ENCODE data around the gene SVIL.
A peak's percentile ranks its signal among the peaks of the same experiment; 100 is the strongest.
"Not testable (repeated sequence)": the region's sequence is repeated elsewhere in the genome, so short reads cannot be mapped to it uniquely, and the experiment has no call there.

The SVIL gene

DNA sequence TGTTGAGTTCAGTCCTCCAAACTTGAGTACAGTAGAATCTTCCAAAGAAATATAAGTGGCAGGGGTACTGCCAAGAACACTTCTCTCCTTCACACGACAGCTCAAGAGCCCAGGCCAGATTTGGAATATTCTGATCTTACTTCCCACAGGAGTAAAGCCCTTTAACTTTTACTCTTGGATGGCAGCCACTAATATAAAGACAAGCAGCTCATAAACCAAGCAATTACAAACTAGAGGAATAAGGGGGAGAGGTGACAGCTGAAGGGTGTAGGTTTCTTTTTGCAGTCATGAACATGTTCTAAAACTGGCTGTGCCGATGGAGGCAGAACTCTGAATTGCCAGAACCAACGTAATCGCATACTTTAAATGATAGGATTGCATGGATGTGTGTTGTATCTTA lies 74.8 kb downstream of the SVIL start:
- H3K27me3 ChIP-seq (ENCODE audit: insufficient read depth, low read length), result no peaks in the 10 kb centered on the region
- H3K4me1 ChIP-seq (ENCODE audit: control insufficient read depth, insufficient read depth, low read length, unreplicated experiment), result peaks cover 21% of the 10 kb centered on the region
- no peaks in the 10 kb centered on the region for H3K79me2 ChIP-seq (ENCODE audit: control insufficient read depth, insufficient read depth, low read length, unreplicated experiment)
- H2AFZ ChIP-seq (ENCODE audit: low read length, unreplicated experiment), result no peak overlapping the region
- H3K27ac ChIP-seq (ENCODE audit: low read depth, low read length), result peak overlapping the region; percentile 3; the same call in 1 of the 2 replicates
- H3K36me3 ChIP-seq (ENCODE audit: insufficient read depth, low read length), result no peaks in the 10 kb centered on the region
- no peak overlapping the region for H3K4me3 ChIP-seq (ENCODE audit: low read depth, low read length)

- Histone ChIP-seq H3K4me3 (ENCODE audit: low read depth, low read length) (no peak overlapping the region), H2AFZ (ENCODE audit: low read length, unreplicated experiment) (no peak overlapping the region), H3K36me3 (ENCODE audit: insufficient read depth, low read length) (peaks cover 12% of the 10 kb centered on the region), H3K4me1 (ENCODE audit: control insufficient read depth, insufficient read depth, low read length, unreplicated experiment) (peaks cover 28% of the 10 kb centered on the region), H3K27ac (ENCODE audit: low read depth, low read length) (no peak overlapping the region; the same call in 1 of the 2 replicates), H3K79me2 (ENCODE audit: control insufficient read depth, insufficient read depth, low read length, unreplicated experiment) (no peaks in the 10 kb centered on the region), H3K27me3 (ENCODE audit: insufficient read depth, low read length) (no peaks in the 10 kb centered on the region)
These were observed 77.1 kb downstream of the SVIL start for GRCh38 chr10:29557665-29558064.

DNA sequence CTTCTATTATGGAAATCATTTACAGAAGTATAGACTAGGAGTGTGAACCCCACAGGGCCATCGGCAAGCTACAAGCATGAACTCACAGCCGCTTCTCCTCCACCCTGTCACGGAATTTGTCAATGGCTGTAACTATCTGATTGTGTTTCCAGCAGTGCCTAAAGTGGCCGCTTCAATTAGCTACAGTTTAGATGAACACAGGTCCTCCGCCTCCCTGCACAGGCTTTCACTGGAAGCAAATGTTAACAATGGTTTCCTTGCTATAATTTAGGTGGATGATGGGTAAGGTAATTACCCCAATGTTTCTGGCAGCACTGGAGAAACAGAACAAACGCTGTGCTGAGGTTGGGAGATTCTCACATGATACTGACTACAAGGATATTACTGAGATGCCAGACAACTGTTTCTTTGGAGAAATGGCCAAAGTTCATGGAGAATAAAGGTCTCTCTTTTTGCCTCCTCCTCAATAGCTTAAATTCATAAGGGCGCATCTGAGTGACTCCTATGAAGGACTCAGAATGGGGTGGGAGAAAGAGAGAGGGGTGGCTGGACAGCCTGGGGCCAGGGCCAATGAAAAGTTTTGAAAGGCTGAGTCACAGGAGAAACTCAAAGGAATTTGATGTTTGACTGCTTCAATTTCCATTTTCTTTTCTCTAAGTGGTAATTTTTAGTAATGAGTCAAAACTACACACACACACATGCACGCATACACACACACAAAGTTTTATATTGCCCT lies 78.9 kb downstream of the SVIL start:
- Histone ChIP-seq H3K79me2 (ENCODE audit: control insufficient read depth, insufficient read depth, low read length, unreplicated experiment) (no peaks in the 10 kb centered on the region), H3K27ac (ENCODE audit: low read depth, low read length) (peak overlapping the region; percentile 86), H3K36me3 (ENCODE audit: insufficient read depth, low read length) (peaks cover 17% of the 10 kb centered on the region), H3K4me3 (ENCODE audit: low read depth, low read length) (no peak overlapping the region), H3K27me3 (ENCODE audit: insufficient read depth, low read length) (no peaks in the 10 kb centered on the region), H2AFZ (ENCODE audit: low read length, unreplicated experiment) (peak overlapping the region; percentile 61), H3K4me1 (ENCODE audit: control insufficient read depth, insufficient read depth, low read length, unreplicated experiment) (peaks cover 28% of the 10 kb centered on the region)

- peak overlapping the region; percentile 61 for H2AFZ ChIP-seq (ENCODE audit: low read length, unreplicated experiment)
These were observed 79.6 kb downstream of the SVIL start for GRCh38 chr10:29555091-29555745.

GRCh38 chr10:29554660-29555059 lies 80.1 kb downstream of the SVIL start:
- H3K27me3 ChIP-seq (ENCODE audit: insufficient read depth, low read length), result no peaks in the 10 kb centered on the region
- peaks cover 22% of the 10 kb centered on the region for H3K36me3 ChIP-seq (ENCODE audit: insufficient read depth, low read length)
- H3K4me1 ChIP-seq (ENCODE audit: control insufficient read depth, insufficient read depth, low read length, unreplicated experiment), result peaks cover 28% of the 10 kb centered on the region
- no peak overlapping the region for H3K4me3 ChIP-seq (ENCODE audit: low read depth, low read length)
- no peak overlapping the region for H2AFZ ChIP-seq (ENCODE audit: low read length, unreplicated experiment)
- H3K27ac ChIP-seq (ENCODE audit: low read depth, low read length), result no peak overlapping the region
- H3K79me2 ChIP-seq (ENCODE audit: control insufficient read depth, insufficient read depth, low read length, unreplicated experiment), result no peaks in the 10 kb centered on the region

More at GRCh38 chr10:29555091-29555745, 79.6 kb downstream of the SVIL start:
- Histone ChIP-seq H3K4me1 (ENCODE audit: control insufficient read depth, insufficient read depth, low read length, unreplicated experiment) (peaks cover 28% of the 10 kb centered on the region), H3K36me3 (ENCODE audit: insufficient read depth, low read length) (peaks cover 19% of the 10 kb centered on the region), H3K4me3 (ENCODE audit: low read depth, low read length) (no peak overlapping the region), H3K27ac (ENCODE audit: low read depth, low read length) (peak overlapping the region; percentile 86), H3K79me2 (ENCODE audit: control insufficient read depth, insufficient read depth, low read length, unreplicated experiment) (no peaks in the 10 kb centered on the region), H3K27me3 (ENCODE audit: insufficient read depth, low read length) (no peaks in the 10 kb centered on the region)

GRCh38 chr10:29553544-29554250 lies 81.1 kb downstream of the SVIL start:
- no peak overlapping the region for H3K4me3 ChIP-seq (ENCODE audit: low read depth, low read length)
- H2AFZ ChIP-seq (ENCODE audit: low read length, unreplicated experiment), result no peak overlapping the region
- H3K4me1 ChIP-seq (ENCODE audit: control insufficient read depth, insufficient read depth, low read length, unreplicated experiment), result peaks cover 28% of the 10 kb centered on the region
- no peak overlapping the region for H3K27ac ChIP-seq (ENCODE audit: low read depth, low read length)
- no peaks in the 10 kb centered on the region for H3K79me2 ChIP-seq (ENCODE audit: control insufficient read depth, insufficient read depth, low read length, unreplicated experiment)
- peaks cover 22% of the 10 kb centered on the region for H3K36me3 ChIP-seq (ENCODE audit: insufficient read depth, low read length)
- no peaks in the 10 kb centered on the region for H3K27me3 ChIP-seq (ENCODE audit: insufficient read depth, low read length)

DNA sequence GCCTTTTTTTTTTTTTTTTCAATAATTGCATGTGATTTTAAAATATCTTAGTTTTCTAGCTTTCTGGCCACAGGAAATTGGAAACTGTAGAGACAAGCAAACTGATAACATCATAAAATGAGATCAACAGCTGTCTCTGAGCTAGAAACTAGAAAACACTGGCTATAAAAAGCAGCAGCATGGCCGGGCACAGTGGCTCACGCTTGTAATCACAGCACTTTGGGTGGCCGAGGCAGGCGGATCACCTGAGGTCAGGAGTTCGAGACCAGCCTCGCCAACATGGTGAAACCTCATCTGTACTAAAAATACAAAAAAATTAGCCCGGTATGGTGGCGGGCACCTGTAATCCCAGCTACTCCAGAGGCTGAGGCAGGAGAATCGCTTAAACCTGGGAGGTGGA lies 81.7 kb downstream of the SVIL start:
- H3K36me3 ChIP-seq (ENCODE audit: insufficient read depth, low read length), result peaks cover 25% of the 10 kb centered on the region
- H2AFZ ChIP-seq (ENCODE audit: low read length, unreplicated experiment); H3K27ac ChIP-seq (ENCODE audit: low read depth, low read length); H3K4me3 ChIP-seq (ENCODE audit: low read depth, low read length); H3K79me2 ChIP-seq (ENCODE audit: control insufficient read depth, insufficient read depth, low read length, unreplicated experiment); H3K27me3 ChIP-seq (ENCODE audit: insufficient read depth, low read length): not testable (repeated sequence)
- H3K4me1 ChIP-seq (ENCODE audit: control insufficient read depth, insufficient read depth, low read length, unreplicated experiment), result peaks cover 28% of the 10 kb centered on the region

- not testable (repeated sequence) for H3K27ac ChIP-seq (ENCODE audit: low read depth, low read length); H3K4me1 ChIP-seq (ENCODE audit: control insufficient read depth, insufficient read depth, low read length, unreplicated experiment); H2AFZ ChIP-seq (ENCODE audit: low read length, unreplicated experiment); H3K79me2 ChIP-seq (ENCODE audit: control insufficient read depth, insufficient read depth, low read length, unreplicated experiment); H3K4me3 ChIP-seq (ENCODE audit: low read depth, low read length); H3K27me3 ChIP-seq (ENCODE audit: insufficient read depth, low read length)
- H3K36me3 ChIP-seq (ENCODE audit: insufficient read depth, low read length), result peaks cover 21% of the 10 kb centered on the region
These were observed 85.3 kb downstream of the SVIL start for GRCh38 chr10:29549493-29549892.

DNA sequence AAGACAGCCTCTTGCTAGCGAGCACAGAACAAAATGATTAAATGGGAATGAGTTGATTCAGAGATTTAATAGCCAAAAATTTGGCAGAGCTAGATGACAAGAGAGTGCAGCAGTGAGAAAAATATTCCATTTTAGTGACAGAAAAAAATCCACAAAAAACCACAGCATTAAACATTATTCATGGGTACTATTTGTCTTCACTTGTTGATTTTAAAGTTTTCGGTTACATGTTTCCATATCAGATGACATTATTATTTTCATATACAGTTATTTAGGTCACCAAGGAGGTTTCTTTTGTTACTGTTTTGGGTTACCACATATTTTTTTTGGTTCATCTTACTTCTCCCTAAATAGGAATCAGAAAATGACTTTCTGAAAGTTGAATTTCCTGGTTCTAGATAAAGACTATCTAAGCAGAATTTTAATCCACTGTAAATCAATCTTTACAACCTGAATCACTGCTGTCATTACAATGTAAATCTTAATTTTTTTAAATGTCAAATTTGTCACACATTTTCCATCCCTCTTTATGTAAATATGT lies 87.9 kb downstream of the SVIL start:
- H3K79me2 ChIP-seq (ENCODE audit: control insufficient read depth, insufficient read depth, low read length, unreplicated experiment), result no peaks in the 10 kb centered on the region
- H3K4me1 ChIP-seq (ENCODE audit: control insufficient read depth, insufficient read depth, low read length, unreplicated experiment), result no peaks in the 10 kb centered on the region
- H3K4me3 ChIP-seq (ENCODE audit: low read depth, low read length), result no peak overlapping the region
- H2AFZ ChIP-seq (ENCODE audit: low read length, unreplicated experiment), result no peak overlapping the region
- peaks cover 20% of the 10 kb centered on the region for H3K36me3 ChIP-seq (ENCODE audit: insufficient read depth, low read length)
- H3K27me3 ChIP-seq (ENCODE audit: insufficient read depth, low read length), result no peaks in the 10 kb centered on the region
- H3K27ac ChIP-seq (ENCODE audit: low read depth, low read length), result no peak overlapping the region

DNA sequence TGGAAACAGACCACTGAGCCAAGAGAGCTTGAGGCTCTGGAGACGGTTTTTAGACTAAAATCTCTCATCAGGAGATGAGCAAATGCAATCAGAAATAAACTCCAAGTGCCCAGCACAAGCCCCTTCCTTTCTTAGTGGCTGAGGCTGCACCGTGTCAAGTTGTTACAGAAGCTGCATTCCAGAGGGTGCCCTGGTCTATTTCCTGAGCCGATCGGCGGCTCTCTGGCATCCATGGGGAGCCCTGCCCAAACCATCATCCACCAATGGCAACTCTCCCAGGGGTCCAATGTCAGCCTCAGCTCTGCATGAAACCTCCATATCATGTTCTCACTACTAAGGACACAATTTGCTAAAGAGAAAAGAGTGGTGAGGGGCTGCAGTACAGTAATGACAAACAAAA lies 89.6 kb downstream of the SVIL start:
- Histone ChIP-seq H3K4me1 (ENCODE audit: control insufficient read depth, insufficient read depth, low read length, unreplicated experiment) (no peaks in the 10 kb centered on the region), H2AFZ (ENCODE audit: low read length, unreplicated experiment) (no peak overlapping the region), H3K4me3 (ENCODE audit: low read depth, low read length) (no peak overlapping the region), H3K79me2 (ENCODE audit: control insufficient read depth, insufficient read depth, low read length, unreplicated experiment) (no peaks in the 10 kb centered on the region), H3K27ac (ENCODE audit: low read depth, low read length) (no peak overlapping the region), H3K27me3 (ENCODE audit: insufficient read depth, low read length) (no peaks in the 10 kb centered on the region), H3K36me3 (ENCODE audit: insufficient read depth, low read length) (peaks cover 19% of the 10 kb centered on the region)

Measured in ACC112 (cell line).